Activated CD4-positive, alpha-beta T cell treated with anti-CD3 and anti-CD28 coated beads, Interleukin-10, Interleukin-2, amounts not matched to agents 100 ng/mL and 50 ng/mL, durations not matched to agents 16 hours and 8 hours (primary cell): ENCODE data around the gene TMEM233.

ENCODE experiments used
- DNase-seq: peaks from one replicate; pipeline ENCODE4 v3.0.0-alpha.2; 2020

The TMEM233 gene

DNA sequence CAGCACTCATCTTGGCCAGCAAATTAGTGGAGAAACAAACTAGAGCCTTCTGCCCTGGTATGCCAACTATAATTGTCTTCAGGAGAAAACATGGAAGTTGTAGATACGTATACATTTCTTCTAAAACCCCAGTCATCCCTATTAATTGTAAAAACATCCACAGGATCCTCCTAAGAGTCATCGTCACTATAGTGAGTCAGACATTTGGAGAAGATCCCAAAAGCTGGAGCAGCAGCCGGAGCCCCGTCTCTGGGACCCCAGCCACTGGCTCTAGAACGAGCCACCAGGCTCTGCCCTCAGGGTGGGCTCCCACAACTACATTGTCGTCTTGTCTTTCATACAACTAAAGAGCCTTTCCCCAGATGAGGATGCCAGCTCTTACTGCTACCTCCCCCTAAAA is 89.8 kb downstream of the TMEM233 start:
- DNase-seq: no peak

DNA sequence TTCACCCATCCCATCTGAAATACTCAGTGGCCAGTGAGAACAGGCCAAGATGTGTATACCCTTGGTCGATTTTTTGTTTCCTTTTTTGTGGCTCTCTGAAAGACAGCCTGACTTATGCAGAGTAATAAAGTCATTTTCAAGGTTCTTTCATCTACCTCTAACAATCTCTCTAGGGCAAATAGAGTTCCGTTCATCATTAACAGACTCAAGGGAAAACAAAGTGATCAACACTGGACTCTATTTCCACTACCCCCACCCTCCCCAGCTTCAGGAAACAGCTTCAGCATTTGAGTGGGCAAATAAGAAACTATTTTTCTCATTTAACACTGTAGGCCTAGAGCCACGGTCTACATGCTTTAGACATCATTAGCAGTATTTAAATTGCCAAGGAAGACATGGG is 90.2 kb downstream of the TMEM233 start:
- DNase-seq: no peak

DNA sequence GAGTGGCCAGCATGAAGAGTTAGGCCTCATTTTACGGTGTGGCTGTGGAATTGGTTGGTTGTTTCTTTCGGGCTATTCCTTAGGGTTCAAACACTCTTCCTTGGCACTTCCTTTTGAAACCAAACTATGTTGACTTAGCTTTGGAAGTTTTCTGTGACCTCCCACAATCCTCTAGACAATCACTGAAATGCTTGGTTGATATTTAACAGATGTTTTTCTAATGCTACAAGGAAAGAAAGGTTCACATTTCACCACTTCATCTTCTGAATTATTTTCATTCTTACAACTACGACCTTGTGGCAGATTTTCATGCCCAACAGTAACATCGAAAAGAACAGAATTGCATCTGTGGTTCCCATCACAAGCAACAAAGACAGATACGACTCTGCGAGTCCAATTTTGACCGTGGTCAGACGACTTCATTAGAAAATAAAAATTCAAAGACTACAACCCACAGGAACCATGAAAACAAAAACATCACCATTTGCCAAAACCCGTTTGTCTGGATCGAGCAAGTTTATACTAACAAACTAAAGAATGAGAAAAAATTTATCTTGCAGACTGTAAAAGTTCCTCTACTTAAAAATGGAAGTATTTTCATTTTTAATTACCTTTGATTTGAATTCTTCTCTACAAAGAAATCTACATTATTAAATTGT is 91.3 kb downstream of the TMEM233 start:
- no peak for DNase-seq

DNA sequence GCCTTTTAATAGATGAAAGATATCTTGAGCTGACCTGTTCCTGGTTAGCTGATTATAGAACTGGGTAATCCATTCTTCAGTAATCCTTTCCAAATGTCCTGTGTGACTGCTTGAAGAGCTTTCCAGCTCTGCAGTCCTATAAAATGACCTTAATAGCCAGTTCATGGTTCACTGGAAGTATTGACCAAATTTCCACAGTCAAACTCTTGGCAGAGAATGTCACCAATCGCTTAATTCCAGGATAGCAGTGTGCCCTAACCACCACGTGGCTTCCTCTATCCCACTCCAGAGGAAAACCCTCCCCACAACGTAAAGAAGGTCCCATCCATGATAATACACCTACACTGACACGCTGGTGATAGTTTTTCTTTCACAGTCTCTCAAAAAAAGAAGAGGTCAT is 91.8 kb downstream of the TMEM233 start:
- no peak for DNase-seq

DNA sequence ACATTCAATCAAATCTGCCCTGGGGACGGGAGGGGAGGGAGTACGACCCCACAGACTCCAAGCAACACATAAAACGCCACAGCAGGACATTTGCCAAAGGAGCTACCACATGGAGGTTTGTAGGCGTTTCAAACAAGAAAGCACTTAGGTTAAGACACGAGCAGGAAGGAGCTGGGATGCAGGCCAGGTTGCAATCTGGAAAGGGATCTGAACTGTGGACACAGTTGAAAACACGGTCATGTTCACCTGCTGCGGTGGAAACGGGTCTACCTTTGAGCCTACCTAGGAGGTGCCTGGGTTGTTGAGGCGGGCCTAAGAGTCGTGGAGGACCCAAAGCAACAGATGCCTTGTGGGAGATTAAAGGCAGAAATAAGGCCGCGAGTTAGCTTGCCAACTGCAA is 92.8 kb downstream of the TMEM233 start:
- no peak for DNase-seq

DNA sequence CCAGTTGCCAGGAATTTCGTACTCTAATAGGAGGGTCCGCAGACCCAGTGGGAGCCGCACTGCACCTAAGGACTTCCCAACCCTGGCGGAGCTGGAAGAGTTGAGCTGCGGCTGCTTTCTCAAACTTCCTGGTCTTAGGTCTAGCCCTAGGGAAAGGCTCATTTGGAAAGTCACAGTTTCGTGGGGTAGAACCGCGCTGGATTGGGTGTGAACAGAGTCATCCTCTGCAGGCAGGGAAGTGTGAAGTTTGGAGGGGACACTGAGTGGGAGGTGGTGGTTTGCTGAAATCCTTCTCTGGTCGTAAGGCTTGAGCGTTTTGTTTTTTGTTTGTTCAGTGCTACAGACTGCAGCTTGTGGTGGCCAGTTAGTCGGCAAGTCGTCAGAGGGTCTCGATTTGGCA is 93.2 kb downstream of the TMEM233 start:
- no peak for DNase-seq

DNA sequence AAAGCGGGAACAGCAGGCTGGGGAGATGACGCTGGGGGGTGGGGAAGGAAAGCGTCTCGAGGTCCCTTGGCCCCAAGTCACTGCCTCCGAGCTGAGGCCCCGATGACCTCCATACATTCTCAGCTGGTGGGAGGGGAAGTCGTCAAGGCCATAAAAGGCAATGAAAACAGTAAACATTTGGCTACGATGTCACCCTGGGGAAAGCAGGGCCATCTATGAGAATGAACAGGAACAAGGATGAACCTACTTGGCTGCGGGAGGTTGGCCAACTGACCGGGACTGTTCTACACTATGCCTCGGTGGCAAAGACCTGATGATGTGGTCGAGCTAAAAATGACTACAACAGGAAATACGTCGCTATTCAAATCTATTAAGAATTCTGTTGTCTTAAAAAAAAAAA is 93.8 kb downstream of the TMEM233 start:
- no peak for DNase-seq

DNA sequence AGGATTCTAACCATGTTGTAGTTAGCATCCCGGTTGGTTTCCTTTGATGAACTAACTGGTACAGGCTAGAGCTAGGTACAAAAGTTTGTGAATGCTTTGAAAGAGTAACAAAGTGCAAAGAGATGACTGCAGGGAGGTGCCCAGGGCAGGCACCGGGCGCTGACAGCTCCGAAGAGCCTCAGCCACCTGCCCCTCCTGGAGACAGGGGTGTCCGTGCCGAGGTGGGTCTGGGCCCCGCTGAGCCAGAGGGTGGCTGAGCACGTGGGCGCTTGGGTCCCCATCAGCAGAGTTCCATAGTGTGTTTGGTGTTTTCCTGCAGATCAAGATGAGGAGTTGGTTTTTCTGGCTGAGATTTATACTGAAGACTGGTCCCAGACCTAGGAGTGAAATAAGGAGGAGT is 94.3 kb downstream of the TMEM233 start:
- DNase-seq: no peak

DNA sequence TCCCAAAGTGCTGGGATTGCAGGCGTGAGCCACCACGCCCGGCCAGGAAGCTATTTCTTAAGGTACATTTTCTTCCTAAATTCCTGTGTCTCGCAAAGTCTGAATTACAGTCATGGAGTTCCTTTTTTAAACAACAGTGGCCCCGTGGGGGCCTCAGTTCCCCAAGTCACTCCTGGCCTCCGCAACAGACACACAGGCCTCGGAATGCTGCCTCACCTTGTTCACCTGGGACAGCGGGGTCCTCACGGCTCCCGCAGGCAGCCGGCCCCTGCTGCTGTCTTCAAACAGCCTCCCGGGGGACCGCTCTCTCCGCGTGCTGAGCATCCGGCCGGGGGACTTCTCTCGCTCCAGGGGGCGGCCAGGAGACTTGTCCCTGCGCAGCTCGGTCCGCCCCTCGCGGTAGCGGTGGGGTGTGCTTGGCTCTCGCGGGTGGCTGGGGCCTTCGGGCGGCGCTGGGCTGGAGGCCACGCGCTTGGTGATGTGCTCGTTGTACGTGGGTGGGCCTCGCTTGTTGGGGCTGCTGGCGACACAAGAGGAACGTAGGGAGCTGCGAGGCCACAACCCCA is 96.4 kb downstream of the TMEM233 start:
- no peak for DNase-seq

DNA sequence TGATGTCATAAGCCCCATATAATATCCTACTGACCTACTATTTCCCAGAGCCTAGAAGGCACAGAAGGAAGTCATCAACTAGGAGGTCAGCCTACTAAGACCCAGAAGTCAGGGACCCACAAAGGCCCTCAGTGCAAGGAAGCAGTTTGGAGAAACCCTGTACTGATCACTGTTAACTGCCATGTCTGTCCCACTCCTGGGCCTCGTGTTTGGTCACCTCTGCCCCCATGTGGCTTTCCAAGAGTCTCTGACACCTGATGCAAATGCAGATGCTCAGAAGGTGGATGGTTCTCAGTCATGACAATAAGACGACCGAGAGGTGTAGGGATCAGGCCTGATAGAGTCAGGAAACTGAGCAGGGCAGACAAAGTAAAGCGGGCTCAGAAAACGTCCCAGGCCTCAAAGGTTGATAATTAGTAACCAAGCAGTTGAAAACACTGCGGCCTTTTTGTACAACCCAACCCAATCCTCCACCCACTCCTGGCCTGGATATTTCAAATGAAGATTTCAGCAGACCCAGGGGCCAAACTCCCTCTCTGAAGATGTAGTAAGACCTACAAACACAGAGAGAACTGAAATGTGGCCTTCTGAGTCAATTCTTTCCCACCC is 97.7 kb downstream of the TMEM233 start:
- no peak for DNase-seq

DNA sequence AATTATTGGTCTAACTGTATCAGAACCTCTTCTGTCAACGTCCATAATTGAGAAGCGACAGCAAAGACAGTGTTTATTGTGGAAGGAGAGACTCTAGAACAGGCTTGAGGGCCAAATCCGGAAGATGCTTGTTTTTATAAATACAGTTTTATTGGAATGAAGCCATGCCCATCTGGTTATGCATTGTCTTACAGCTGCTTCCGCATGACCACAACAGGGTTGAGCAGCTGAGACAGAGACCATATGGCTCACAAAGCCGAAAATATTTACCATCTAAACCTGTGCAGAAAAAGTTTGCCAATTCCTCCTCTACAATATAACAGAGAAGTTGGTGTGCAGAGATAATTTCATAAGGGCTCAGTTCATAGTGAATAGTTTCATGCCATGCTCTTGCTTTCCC is 98.8 kb downstream of the TMEM233 start:
- DNase-seq: no peak
